ENCODE results near the gene MBNL2.

MBNL2 gene

DNA sequence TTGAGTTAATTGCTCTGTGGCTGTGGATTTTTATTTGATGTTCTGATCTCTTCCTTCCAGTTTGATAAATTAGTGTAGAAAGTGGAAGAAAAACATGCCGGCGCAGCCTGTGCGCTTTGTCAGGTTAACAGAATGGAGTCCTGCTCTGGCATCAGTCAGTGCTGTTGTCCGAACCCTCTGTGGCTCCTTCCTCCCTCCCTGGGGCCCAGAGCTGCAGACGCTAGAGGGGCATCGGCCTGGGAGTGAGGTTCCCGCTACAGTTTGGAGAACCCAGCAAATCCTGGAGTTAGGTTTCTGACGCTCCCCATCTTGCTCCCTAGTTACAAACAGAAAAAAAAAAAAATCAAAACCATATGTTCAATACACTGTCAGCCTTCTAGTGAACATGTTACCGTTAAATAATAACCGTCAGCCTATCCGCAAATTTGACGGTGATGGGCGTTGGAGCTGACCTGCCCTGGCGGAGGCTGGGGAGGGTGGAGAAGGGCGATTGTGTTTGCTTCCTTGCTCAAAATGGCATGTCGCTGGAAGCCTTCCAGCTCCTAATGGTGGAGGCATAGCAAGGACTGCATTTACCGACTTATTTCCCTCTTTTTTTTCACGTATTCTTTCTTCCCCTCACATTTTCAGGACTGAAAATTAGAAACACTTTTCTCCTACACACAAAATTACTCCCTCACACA is 13.6 kb downstream of the MBNL2 start:
- TF ChIP-seq TAF1 (IDR thresholded peaks at IDR 0.05; ENCODE audit: low read depth) (no peak), RAD21 (IDR thresholded peaks at IDR 0.05; ENCODE audit: low read depth) (no peak), FOXM1 (IDR thresholded peaks at IDR 0.05; ENCODE audit: borderline replicate concordance, low read depth) (no peak)
- TF ChIP-seq, protein P1, sequence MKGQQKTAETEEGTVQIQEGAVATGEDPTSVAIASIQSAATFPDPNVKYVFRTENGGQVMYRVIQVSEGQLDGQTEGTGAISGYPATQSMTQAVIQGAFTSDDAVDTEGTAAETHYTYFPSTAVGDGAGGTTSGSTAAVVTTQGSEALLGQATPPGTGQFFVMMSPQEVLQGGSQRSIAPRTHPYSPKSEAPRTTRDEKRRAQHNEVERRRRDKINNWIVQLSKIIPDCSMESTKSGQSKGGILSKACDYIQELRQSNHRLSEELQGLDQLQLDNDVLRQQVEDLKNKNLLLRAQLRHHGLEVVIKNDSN (IDR thresholded peaks at IDR 0.05), result no peak

DNA sequence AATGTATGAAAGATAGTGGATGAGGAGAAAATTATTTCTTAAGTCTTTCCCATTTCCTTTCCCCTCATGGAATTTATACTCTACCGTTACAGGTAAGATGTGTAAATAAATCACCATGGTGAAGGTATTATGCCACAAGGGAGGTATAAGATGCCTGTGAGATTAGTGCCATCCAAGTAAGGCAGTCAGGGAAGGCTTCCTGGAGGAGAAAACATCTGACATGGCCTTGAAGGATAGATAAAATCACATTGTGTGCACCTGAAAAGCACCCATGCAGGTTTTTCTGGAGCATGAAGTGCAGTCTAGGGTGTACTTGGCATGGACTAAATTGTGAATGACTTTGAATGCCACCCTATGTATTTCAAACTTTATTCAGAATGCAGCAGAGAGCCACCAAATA is 15.3 kb downstream of the MBNL2 start:
- TF ChIP-seq CEBPB (IDR thresholded peaks at IDR 0.05) (no peak), ZBTB7A (IDR thresholded peaks at IDR 0.05; ENCODE audit: low read depth) (no peak), TEAD4 (IDR thresholded peaks at IDR 0.05) (no peak)
- TF ChIP-seq, protein P1 (IDR thresholded peaks at IDR 0.05), result no peak
- TF ChIP-seq, protein P2, sequence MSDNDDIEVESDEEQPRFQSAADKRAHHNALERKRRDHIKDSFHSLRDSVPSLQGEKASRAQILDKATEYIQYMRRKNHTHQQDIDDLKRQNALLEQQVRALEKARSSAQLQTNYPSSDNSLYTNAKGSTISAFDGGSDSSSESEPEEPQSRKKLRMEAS (IDR thresholded peaks at IDR 0.05), result no peak

DNA sequence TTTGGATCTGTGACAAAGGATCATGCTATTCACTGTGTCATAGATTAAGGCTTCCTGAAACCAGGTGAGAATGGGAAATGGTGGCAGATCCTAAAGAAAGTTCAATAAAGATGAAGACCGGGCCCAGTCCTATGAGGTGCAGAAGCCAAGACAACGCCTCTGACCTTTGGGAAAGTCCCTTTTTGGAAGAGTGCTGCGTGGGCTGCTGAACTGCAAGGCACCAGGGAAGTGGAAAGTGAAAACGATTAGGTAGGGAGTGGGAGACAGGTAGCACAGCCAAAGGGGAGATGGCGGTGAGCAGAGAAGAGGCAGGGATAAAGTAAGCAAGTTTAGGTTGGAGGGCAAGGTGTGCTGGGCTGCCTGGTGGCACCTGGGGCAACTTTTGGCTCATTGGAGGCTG is 16.3 kb downstream of the MBNL2 start:
- TF ChIP-seq ZBTB7A (IDR thresholded peaks at IDR 0.05; ENCODE audit: low read depth) (no peak), FOXM1 (IDR thresholded peaks at IDR 0.05; ENCODE audit: borderline replicate concordance, low read depth) (no peak)
- TF ChIP-seq, protein P3, sequence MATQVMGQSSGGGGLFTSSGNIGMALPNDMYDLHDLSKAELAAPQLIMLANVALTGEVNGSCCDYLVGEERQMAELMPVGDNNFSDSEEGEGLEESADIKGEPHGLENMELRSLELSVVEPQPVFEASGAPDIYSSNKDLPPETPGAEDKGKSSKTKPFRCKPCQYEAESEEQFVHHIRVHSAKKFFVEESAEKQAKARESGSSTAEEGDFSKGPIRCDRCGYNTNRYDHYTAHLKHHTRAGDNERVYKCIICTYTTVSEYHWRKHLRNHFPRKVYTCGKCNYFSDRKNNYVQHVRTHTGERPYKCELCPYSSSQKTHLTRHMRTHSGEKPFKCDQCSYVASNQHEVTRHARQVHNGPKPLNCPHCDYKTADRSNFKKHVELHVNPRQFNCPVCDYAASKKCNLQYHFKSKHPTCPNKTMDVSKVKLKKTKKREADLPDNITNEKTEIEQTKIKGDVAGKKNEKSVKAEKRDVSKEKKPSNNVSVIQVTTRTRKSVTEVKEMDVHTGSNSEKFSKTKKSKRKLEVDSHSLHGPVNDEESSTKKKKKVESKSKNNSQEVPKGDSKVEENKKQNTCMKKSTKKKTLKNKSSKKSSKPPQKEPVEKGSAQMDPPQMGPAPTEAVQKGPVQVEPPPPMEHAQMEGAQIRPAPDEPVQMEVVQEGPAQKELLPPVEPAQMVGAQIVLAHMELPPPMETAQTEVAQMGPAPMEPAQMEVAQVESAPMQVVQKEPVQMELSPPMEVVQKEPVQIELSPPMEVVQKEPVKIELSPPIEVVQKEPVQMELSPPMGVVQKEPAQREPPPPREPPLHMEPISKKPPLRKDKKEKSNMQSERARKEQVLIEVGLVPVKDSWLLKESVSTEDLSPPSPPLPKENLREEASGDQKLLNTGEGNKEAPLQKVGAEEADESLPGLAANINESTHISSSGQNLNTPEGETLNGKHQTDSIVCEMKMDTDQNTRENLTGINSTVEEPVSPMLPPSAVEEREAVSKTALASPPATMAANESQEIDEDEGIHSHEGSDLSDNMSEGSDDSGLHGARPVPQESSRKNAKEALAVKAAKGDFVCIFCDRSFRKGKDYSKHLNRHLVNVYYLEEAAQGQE (IDR thresholded peaks at IDR 0.05; ENCODE audit: low read depth), result no peak

DNA sequence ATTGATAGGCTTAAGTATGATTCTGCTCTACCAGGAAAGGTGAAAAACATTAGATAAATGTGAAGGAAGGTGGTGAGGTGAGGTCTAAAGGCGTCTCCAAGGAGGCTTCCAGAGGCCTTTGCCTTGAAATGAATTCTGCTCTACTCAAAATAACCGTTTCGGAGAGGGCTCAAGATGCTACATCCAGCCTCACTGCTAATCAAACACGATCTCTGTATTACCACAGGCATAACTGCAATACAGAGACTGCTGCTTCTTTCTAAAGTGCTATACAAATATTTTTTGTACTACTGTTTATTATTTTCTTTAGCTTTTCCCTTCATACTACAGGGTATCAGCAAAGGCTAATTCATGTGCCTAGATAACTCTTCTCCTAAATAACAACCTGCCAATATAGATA is 16.8 kb downstream of the MBNL2 start:
- TF ChIP-seq EP300 (IDR thresholded peaks at IDR 0.05; ENCODE audit: borderline replicate concordance), result no peak
- TF ChIP-seq, protein P2 (IDR thresholded peaks at IDR 0.05), result no peak
- TF ChIP-seq RAD21 (IDR thresholded peaks at IDR 0.05; ENCODE audit: low read depth), result no peak
- TF ChIP-seq, protein P1 (IDR thresholded peaks at IDR 0.05), result no peak
- no peak for TF ChIP-seq NFIC (IDR thresholded peaks at IDR 0.05)

DNA sequence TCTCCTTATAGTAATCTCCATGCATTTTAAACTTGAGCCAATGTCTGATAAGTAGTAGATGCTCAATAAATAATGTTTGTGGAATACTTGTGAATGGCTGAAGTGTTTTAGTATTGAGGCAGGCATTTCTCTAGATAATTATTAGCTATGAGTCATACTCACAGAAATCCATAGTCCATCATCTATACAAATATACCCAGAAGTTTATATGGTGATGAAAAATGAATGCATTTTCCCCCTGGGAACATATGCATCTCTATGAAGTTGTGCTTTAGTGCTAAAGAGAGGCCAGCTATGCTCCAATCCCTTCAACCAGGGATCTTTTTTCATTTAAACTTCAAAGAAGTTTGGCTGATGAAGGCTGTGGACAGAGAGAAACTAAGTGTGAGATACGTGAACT is 17.2 kb downstream of the MBNL2 start:
- TF ChIP-seq RAD21 (IDR thresholded peaks at IDR 0.05; ENCODE audit: low read depth) (no peak), CREB1 (IDR thresholded peaks at IDR 0.05; ENCODE audit: low read depth) (no peak), EP300 (IDR thresholded peaks at IDR 0.05; ENCODE audit: borderline replicate concordance) (no peak), TEAD4 (IDR thresholded peaks at IDR 0.05) (no peak), NFIC (IDR thresholded peaks at IDR 0.05) (no peak), EGR1 (IDR thresholded peaks at IDR 0.05) (no peak), TAF1 (IDR thresholded peaks at IDR 0.05; ENCODE audit: low read depth) (no peak), FOXM1 (IDR thresholded peaks at IDR 0.05; ENCODE audit: borderline replicate concordance, low read depth) (no peak), CEBPB (IDR thresholded peaks at IDR 0.05) (no peak), ZBTB7A (IDR thresholded peaks at IDR 0.05; ENCODE audit: low read depth) (no peak), TCF12 (IDR thresholded peaks at IDR 0.05; ENCODE audit: low read depth) (no peak), YY1 (IDR thresholded peaks at IDR 0.05; ENCODE audit: low read depth) (no peak)
- TF ChIP-seq, protein P3 (IDR thresholded peaks at IDR 0.05; ENCODE audit: low read depth), result no peak
- TF ChIP-seq, protein P1 (IDR thresholded peaks at IDR 0.05), result no peak
- TF ChIP-seq, protein P2 (IDR thresholded peaks at IDR 0.05), result no peak
